A673 (cell line): Measurements from ENCODE around the gene LARP4B. TPM values are rescaled to one million over a fixed set of nuclear protein-coding genes. Genes with fewer than 3 reads are reported as not detected.

ENCODE experiments used
- BruUV-seq: library from RNA; stranded (reverse); fragments of 400-500 nt; replicated peaks from 2 replicates; lab custom pipeline; 2021; lab: Mats Ljungman, UMichigan
- CTCF ChIA-PET: fragments of 300-600 bp; sonication (Branson Sonifier 250); formaldehyde crosslinking; loops from one replicate; lab custom pipeline; 2022; ENCODE audit warnings: antibody characterized with exemption; lab: Charles Lee
- POLR2A ChIA-PET: fragments of 300-600 bp; sonication (Branson Sonifier 250); formaldehyde crosslinking; loops from one replicate; lab custom pipeline; 2022; ENCODE audit warnings: antibody characterized with exemption; ENCODE audit not compliant: low non-redundant PET; lab: Charles Lee
- DNase-seq: peaks from one replicate; pipeline ENCODE4 v3.0.0-alpha.2; 2015; ENCODE audit warnings: low spot score
- H3K27ac ChIP-seq: fragments of 200-600 bp; sonication (generic); 2 replicates; pipeline ENCODE4 v1.5.1; 2016; ENCODE audit warnings: mixed run types, low read depth, mild to moderate bottlenecking, mixed read lengths, antibody characterized with exemption, low read length; ENCODE audit not compliant: poor library complexity, severe bottlenecking
- H3K27me3 ChIP-seq: fragments of 200-600 bp; sonication (generic); replicated peaks from 2 replicates; pipeline ENCODE4 v1.6.1; 2017; ENCODE audit warnings: mixed run types, low read depth, mild to moderate bottlenecking, mixed read lengths, antibody characterized with exemption, low read length; ENCODE audit not compliant: insufficient read depth, poor library complexity
- H3K36me3 ChIP-seq: fragments of 200-600 bp; sonication (generic); 2 replicates; pipeline ENCODE4 v1.6.1; 2016; ENCODE audit warnings: mixed run types, mild to moderate bottlenecking, mixed read lengths, antibody characterized with exemption, low read length; ENCODE audit not compliant: insufficient read depth, poor library complexity, severe bottlenecking
- H3K4me1 ChIP-seq: fragments of 200-600 bp; sonication (generic); 2 replicates; pipeline ENCODE4 v1.6.1; 2017; ENCODE audit warnings: mixed run types, mild to moderate bottlenecking, mixed read lengths, antibody characterized with exemption, low read length; ENCODE audit not compliant: insufficient read depth, poor library complexity, severe bottlenecking
- H3K4me3 ChIP-seq: fragments of 200-600 bp; sonication (generic); 2 replicates; pipeline ENCODE4 v1.5.1; 2016; ENCODE audit warnings: low read depth, mixed run types, mild to moderate bottlenecking, mixed read lengths, low read length; ENCODE audit not compliant: poor library complexity, severe bottlenecking
- H3K9me3 ChIP-seq: fragments of 200-600 bp; sonication (generic); 2 replicates; pipeline ENCODE4 v1.6.1; 2016; ENCODE audit warnings: mixed run types, low read depth, mild to moderate bottlenecking, mixed read lengths, antibody characterized with exemption, low read length; ENCODE audit not compliant: poor library complexity, severe bottlenecking
- CTCF ChIP-seq: fragments of 300-800, 200-600 bp; sonication (generic); conservative IDR thresholded peaks from 2 replicates; pipeline ENCODE4 v1.5.1; 2017; ENCODE audit warnings: low read depth, mild to moderate bottlenecking, antibody characterized with exemption, low read length, moderate library complexity, mixed read lengths
- EZH2 ChIP-seq: fragments of 200-600 bp; sonication (generic); IDR thresholded peaks from 2 replicates; pipeline ENCODE4 v1.6.1; 2017; ENCODE audit warnings: borderline replicate concordance, low read depth, mild to moderate bottlenecking, mixed read lengths, antibody characterized with exemption, low read length; ENCODE audit not compliant: poor library complexity, severe bottlenecking
- intact Hi-C: fragments of 100-400 bp; cut with micrococcal nuclease; formaldehyde crosslinking; loops from one replicate; pipeline ENCODE4 v1.10.0; 2022; ENCODE audit not compliant: unreplicated experiment
- total RNA-seq: library from RNA; stranded (reverse); gene quantifications from 2 replicates; pipeline ENCODE4 v1.2.3, GENCODE V29; 2021

LARP4B gene
- total RNA-seq, 1 experiment from 2014 or later, result 101 TPM

- H3K4me1 ChIP-seq, result peaks cover 16% of the 10 kb centered on the region
- CTCF ChIA-PET, result no interaction called here
- TF ChIP-seq CTCF, result no peak
- no peak for TF ChIP-seq EZH2
Measured at GRCh38 chr10:972763-973162, 41.3 kb upstream of the LARP4B start.

GRCh38 chr10:971613-972012 lies 40.1 kb upstream of the LARP4B start:
- POLR2A ChIA-PET, result no interaction called here
- H3K27ac ChIP-seq, result no peak overlapping the region
- no TSS peak for BruUV-seq
- no peak for DNase-seq
- no peaks in the 10 kb centered on the region for H3K9me3 ChIP-seq
- H3K4me1 ChIP-seq, result peaks cover 16% of the 10 kb centered on the region
- intact Hi-C loops, result no loop called here
- CTCF ChIA-PET, result no interaction called here
- TF ChIP-seq CTCF, result no peak
- no peaks in the 10 kb centered on the region for H3K27me3 ChIP-seq
- no peaks in the 10 kb centered on the region for H3K36me3 ChIP-seq
- H3K4me3 ChIP-seq, result no peak overlapping the region

More at GRCh38 chr10:972763-973162, 41.3 kb upstream of the LARP4B start:
- DNase-seq, result no peak
- H3K9me3 ChIP-seq, result peaks cover under 1% of the 10 kb centered on the region
- intact Hi-C loops, result no loop called here
- POLR2A ChIA-PET, result no interaction called here
- BruUV-seq, result no TSS peak
- no peak overlapping the region for H3K4me3 ChIP-seq
- H3K27me3 ChIP-seq, result no peaks in the 10 kb centered on the region
- no peaks in the 10 kb centered on the region for H3K36me3 ChIP-seq
- no peak overlapping the region for H3K27ac ChIP-seq

- no peaks in the 10 kb centered on the region for H3K27me3 ChIP-seq
- H3K4me3 ChIP-seq, result no peak overlapping the region
- intact Hi-C loops, result no loop called here
- no peak overlapping the region for H3K27ac ChIP-seq
- TF ChIP-seq CTCF (no peak), EZH2 (no peak)
- no TSS peak for BruUV-seq
- no peak for DNase-seq
- no peaks in the 10 kb centered on the region for H3K9me3 ChIP-seq
- no peaks in the 10 kb centered on the region for H3K36me3 ChIP-seq
- ChIA-PET POLR2A (no interaction called here), CTCF (no interaction called here)
- peaks cover 16% of the 10 kb centered on the region for H3K4me1 ChIP-seq
Measured at GRCh38 chr10:971150-971542, 39.6 kb upstream of the LARP4B start.
